K562 (cell line): ENCODE measurements around the gene CA7.

Experiments
- BACH1 ChIP-seq: fragments of 200-800 bp; sonication (Bioruptor generic); IDR thresholded peaks from 2 replicates; pipeline ENCODE4 v1.6.1; 2016; ENCODE audit warnings: missing genetic modification characterization, missing compliant biosample characterization
- CBFB ChIP-seq: sonication (generic); formaldehyde crosslinking; IDR thresholded peaks from 2 replicates; pipeline ENCODE4 v1.4.0; 2020; ENCODE audit warnings: mild to moderate bottlenecking, missing genetic modification reagents
- CTCF ChIP-seq, 3 experiments: IDR thresholded peaks in 2 of 3; conservative IDR thresholded peaks in 1 of 3; 2 replicates each; pipeline ENCODE4 v1.5.1; 2011 to 2012; ENCODE audit warnings: low read length in 3 of 3, mild to moderate bottlenecking in 3 of 3, control low read depth in 2 of 3, improper control_type of control experiment in 1 of 3, inconsistent platforms in 1 of 3, low read depth in 1 of 3, mixed read lengths in 1 of 3, moderate library complexity in 1 of 3; ENCODE audit not compliant: insufficient read depth in 2 of 3
- ESRRA ChIP-seq: fragments of 450-650 bp; IDR thresholded peaks from 2 replicates; pipeline ENCODE4 v1.6.1; 2014; ENCODE audit warnings: low read depth, mild to moderate bottlenecking, moderate library complexity, borderline replicate concordance
- ESRRB ChIP-seq: fragments of 250-450 bp; sonication (Bioruptor Pico); IDR thresholded peaks from 2 replicates; pipeline ENCODE4 v1.5.0; 2020; ENCODE audit warnings: mild to moderate bottlenecking, moderate library complexity, borderline replicate concordance
- GABPA ChIP-seq: fragments of 200-800 bp; sonication (Bioruptor generic); conservative IDR thresholded peaks from 2 replicates; pipeline ENCODE4 v1.6.1; 2016; ENCODE audit warnings: low read depth, missing genetic modification characterization, missing compliant biosample characterization
- GMEB1 ChIP-seq: fragments of 250-450 bp; sonication (Bioruptor Pico); IDR thresholded peaks from 2 replicates; pipeline ENCODE4 v1.4.0; 2020; ENCODE audit warnings: mild to moderate bottlenecking
- GTF2A2 ChIP-seq: IDR thresholded peaks from 2 replicates; pipeline ENCODE4 v1.6.1; 2016; ENCODE audit warnings: mild to moderate bottlenecking, missing genetic modification characterization, missing compliant biosample characterization
- MEF2A ChIP-seq: IDR thresholded peaks from 2 replicates; pipeline ENCODE4 v1.6.1; 2011; ENCODE audit warnings: low read depth, mild to moderate bottlenecking, low read length, moderate library complexity; ENCODE audit not compliant: control insufficient read depth
- MTF1 ChIP-seq: fragments of 250-450 bp; sonication (Bioruptor Pico); IDR thresholded peaks from 2 replicates; pipeline ENCODE4 v1.9.0; 2021; ENCODE audit warnings: moderate library complexity, mild to moderate bottlenecking, inconsistent platforms, borderline replicate concordance
- NR4A1 ChIP-seq, 2 experiments: fragments of 250-450 bp in 1 of 2; fragments of 450-650 bp in 1 of 2; sonication (Bioruptor Pico) in 1 of 2; IDR thresholded peaks; 2 replicates each; pipeline versions ENCODE4 v1.4.0 to v1.6.1; 2016 to 2020; ENCODE audit warnings: mild to moderate bottlenecking in 2 of 2, missing compliant biosample characterization in 1 of 2, missing genetic modification characterization in 1 of 2, moderate library complexity in 1 of 2
- TAF7 ChIP-seq: fragments of 450-650 bp; IDR thresholded peaks from 2 replicates; pipeline ENCODE4 v1.6.1; 2016; ENCODE audit warnings: missing genetic modification characterization, missing compliant biosample characterization
- ZNF224 ChIP-seq: sonication (generic); formaldehyde crosslinking; IDR thresholded peaks from 2 replicates; pipeline ENCODE4 v1.8.0; 2022; ENCODE audit warnings: mild to moderate bottlenecking, missing genetic modification reagents
- ZSCAN29 ChIP-seq: fragments of 450-650 bp; IDR thresholded peaks from 2 replicates; pipeline ENCODE4 v1.6.1; 2017

GRCh38 chr16:66856184-66856730 lies 12.0 kb downstream of the CA7 start:
- TF ChIP-seq GMEB1 (no peak), MEF2A (no peak), CTCF (IDR thresholded peaks at IDR 0.05 in 2 of 3, conservative IDR thresholded peaks at IDR 0.05 in 1 of 3; ENCODE audit: insufficient read depth in 2 of 3, low read depth in 1 of 3, low read length in 3 of 3) (no peak), GABPA (tag) (no peak), ZSCAN29 (no peak), ESRRB (CRISPR knock-in tag) (no peak), ZNF224 (CRISPR knock-in tag) (no peak), CBFB (CRISPR knock-in tag) (no peak), TAF7 (tag) (no peak), NR4A1 (CRISPR knock-in tag; IDR thresholded peaks at IDR 0.05) (no peak), NR4A1 (tag; IDR thresholded peaks at IDR 0.05) (no peak), BACH1 (tag) (no peak), GTF2A2 (no peak), MTF1 (no peak), ESRRA (peak; percentile 64; the same call in 1 of the 2 replicates)
